Ramos (cell line): ENCODE measurements around the gene TRAM2.

Experiments used
- in situ Hi-C: fragments of 300-500 bp; cut with MboI; formaldehyde crosslinking; loops from one replicate; pipeline ENCODE4 v1.14.3; 2022; ENCODE audit warnings: low sequenced_read_pairs; ENCODE audit not compliant: unreplicated experiment

The TRAM2 gene

GRCh38 chr6:52534363-52534762 lies 42.5 kb downstream of the TRAM2 start:
- in situ Hi-C loops: no loop called here

- in situ Hi-C loops: no loop called here
Observed at GRCh38 chr6:52533491-52533890, 43.4 kb downstream of the TRAM2 start.

GRCh38 chr6:52532457-52532856 lies 44.4 kb downstream of the TRAM2 start:
- in situ Hi-C loops: no loop called here

GRCh38 chr6:52531834-52532233 lies 45.0 kb downstream of the TRAM2 start:
- in situ Hi-C loops: no loop called here

GRCh38 chr6:52531396-52531795 lies 45.5 kb downstream of the TRAM2 start:
- in situ Hi-C loops: no loop called here

GRCh38 chr6:52530351-52530750 lies 46.5 kb downstream of the TRAM2 start:
- in situ Hi-C loops: no loop called here

GRCh38 chr6:52529311-52529710 lies 47.5 kb downstream of the TRAM2 start:
- in situ Hi-C loops: no loop called here

GRCh38 chr6:52527436-52527835 lies 49.4 kb downstream of the TRAM2 start:
- in situ Hi-C loops: no loop called here

- in situ Hi-C loops: no loop called here
Observed at GRCh38 chr6:52526634-52527033, 50.2 kb downstream of the TRAM2 start.

- in situ Hi-C loops: no loop called here
Observed at GRCh38 chr6:52524918-52525317, 51.9 kb downstream of the TRAM2 start.

GRCh38 chr6:52523378-52524142 lies 53.3 kb downstream of the TRAM2 start:
- in situ Hi-C loops: no loop called here

- in situ Hi-C loops: no loop called here
Observed at GRCh38 chr6:52522655-52523054, 54.2 kb downstream of the TRAM2 start.

GRCh38 chr6:52522151-52522626 lies 54.7 kb downstream of the TRAM2 start:
- in situ Hi-C loops: no loop called here

GRCh38 chr6:52519618-52520017 lies 57.2 kb downstream of the TRAM2 start:
- in situ Hi-C loops: no loop called here

GRCh38 chr6:52518279-52518945 lies 58.4 kb downstream of the TRAM2 start:
- in situ Hi-C loops: no loop called here

- in situ Hi-C loops: no loop called here
Observed at GRCh38 chr6:52517502-52518278, 59.2 kb downstream of the TRAM2 start.

- in situ Hi-C loops: no loop called here
Observed at GRCh38 chr6:52516943-52517342, 59.9 kb downstream of the TRAM2 start.

GRCh38 chr6:52516269-52516668 lies 60.6 kb downstream of the TRAM2 start:
- in situ Hi-C loops: no loop called here

GRCh38 chr6:52515219-52515960 lies 61.5 kb downstream of the TRAM2 start:
- in situ Hi-C loops: no loop called here

GRCh38 chr6:52514514-52514913 lies 62.3 kb downstream of the TRAM2 start:
- in situ Hi-C loops: no loop called here
